Tibial nerve (tissue), 4 donors: ENCODE results near the gene HLA-DQB1.

Experiments
- EP300 ChIP-seq, 2 donors: sonication (generic); formaldehyde crosslinking; IDR thresholded peaks; one replicate each; pipeline ENCODE4 v1.6.1; 2017; ENCODE audit warnings: antibody characterized with exemption in 2 of 2, mild to moderate bottlenecking in 1 of 2
- POLR2A ChIP-seq, 2 donors: fragments of 450-650 bp; IDR thresholded peaks; one replicate each; pipeline ENCODE4 v1.6.1; 2017; ENCODE audit warnings: antibody characterized with exemption in 2 of 2, mild to moderate bottlenecking in 2 of 2, moderate library complexity in 2 of 2
- TF ChIP-seq, protein P1 (sequence below), 5 experiments: fragments of 200-600 bp in 3 of 5; fragments of 450-650 bp in 2 of 5; sonication (generic) in 3 of 5; IDR thresholded peaks; one replicate each; pipeline ENCODE4 v1.5.1; 2016 to 2019; ENCODE audit warnings: antibody characterized with exemption in 5 of 5, mild to moderate bottlenecking in 3 of 5, moderate library complexity in 2 of 5

DNA sequence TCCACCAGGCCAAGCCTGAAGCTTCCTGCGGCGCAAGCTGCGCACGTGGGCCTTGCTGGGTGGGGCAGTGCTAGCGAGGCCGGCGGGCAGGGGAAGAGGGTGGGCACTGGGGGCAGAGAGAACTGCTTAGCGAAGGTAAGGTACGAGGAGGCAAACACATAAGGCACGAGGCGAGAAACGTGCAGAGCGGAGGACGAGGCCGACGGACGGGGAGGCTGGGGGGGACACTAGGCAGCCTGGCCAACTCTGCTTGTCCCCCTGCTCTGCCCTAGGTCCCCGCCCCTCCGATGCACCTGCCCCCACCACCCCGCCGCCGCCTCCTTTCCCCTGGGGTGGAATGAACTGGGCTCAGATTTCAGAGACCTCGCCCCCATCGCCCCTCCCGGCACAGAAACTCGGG is 2.1 kb downstream of the HLA-DQB1 start:
- TF ChIP-seq POLR2A (IDR thresholded peaks at IDR 0.05) (no peak), EP300 (IDR thresholded peaks at IDR 0.05) (no peak)
- TF ChIP-seq, protein P1, sequence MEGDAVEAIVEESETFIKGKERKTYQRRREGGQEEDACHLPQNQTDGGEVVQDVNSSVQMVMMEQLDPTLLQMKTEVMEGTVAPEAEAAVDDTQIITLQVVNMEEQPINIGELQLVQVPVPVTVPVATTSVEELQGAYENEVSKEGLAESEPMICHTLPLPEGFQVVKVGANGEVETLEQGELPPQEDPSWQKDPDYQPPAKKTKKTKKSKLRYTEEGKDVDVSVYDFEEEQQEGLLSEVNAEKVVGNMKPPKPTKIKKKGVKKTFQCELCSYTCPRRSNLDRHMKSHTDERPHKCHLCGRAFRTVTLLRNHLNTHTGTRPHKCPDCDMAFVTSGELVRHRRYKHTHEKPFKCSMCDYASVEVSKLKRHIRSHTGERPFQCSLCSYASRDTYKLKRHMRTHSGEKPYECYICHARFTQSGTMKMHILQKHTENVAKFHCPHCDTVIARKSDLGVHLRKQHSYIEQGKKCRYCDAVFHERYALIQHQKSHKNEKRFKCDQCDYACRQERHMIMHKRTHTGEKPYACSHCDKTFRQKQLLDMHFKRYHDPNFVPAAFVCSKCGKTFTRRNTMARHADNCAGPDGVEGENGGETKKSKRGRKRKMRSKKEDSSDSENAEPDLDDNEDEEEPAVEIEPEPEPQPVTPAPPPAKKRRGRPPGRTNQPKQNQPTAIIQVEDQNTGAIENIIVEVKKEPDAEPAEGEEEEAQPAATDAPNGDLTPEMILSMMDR (IDR thresholded peaks at IDR 0.05) = no peak
